Activated CD4-positive, alpha-beta T cell treated with anti-CD3 and anti-CD28 coated beads, Interleukin-2, amount 50 U/mL, for 4 hours (primary cell): ENCODE data around the gene GATB.

ENCODE experiments used
- DNase-seq, 2 experiments: peaks; one replicate each; pipeline ENCODE4 v3.0.0-alpha.2; 2020

Gene GATB

DNA sequence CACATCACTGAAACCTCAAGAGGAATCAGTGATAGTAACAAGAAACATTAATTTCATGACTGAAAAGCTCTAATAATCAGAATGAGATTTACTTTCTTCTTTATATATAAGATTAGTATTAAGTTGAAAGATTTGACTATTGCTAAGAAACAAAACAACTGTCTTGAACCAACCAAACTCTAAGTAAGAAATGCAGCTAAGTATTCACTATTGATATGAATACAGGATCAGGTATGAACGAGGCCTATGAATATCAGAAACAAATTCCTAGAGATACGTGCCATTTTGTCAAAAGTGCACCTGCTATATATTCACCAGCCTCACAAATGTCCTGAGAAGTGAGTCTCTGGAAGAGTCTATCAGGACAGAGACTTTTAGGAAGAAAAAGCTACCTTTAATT, 32.1 kb downstream of the GATB start:
- DNase-seq, result no peak

DNA sequence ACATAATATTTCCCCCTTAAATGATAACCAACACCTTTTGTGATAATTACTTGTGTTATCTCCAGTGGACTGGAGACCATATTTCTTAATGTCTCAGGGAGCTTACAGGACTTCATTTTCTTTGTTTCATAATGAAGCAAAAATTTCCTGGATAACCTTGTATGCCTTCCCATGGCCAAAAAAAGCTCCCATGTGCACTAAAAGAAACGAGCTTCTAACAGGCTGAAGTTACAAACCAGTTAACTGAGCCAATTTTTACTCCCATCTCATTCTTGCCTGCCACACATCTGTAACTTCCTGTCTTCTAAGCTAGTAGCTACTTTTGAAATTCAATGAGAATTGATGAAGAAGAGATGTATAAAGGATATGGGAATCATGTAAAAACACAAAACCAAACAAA, 32.8 kb downstream of the GATB start:
- no peak for DNase-seq

DNA sequence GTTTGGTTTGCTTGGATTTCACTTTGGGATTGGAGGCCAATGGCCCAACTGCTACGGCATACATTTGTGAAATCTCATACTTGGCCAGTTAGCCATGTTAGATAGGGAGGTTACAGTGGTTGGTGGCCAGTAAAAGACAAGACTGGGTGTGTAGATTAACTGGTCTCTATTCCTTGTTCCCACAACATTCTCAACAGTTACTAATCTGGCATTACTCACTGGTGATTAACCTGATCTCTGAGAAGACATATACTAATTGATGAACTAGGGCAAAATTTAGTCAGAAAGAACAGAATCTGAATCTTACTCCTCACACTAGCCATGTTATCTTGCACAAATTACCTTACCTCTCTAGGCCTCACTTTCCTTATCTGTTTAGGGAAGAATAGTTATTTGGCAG, 33.4 kb downstream of the GATB start:
- DNase-seq, result no peak

DNA sequence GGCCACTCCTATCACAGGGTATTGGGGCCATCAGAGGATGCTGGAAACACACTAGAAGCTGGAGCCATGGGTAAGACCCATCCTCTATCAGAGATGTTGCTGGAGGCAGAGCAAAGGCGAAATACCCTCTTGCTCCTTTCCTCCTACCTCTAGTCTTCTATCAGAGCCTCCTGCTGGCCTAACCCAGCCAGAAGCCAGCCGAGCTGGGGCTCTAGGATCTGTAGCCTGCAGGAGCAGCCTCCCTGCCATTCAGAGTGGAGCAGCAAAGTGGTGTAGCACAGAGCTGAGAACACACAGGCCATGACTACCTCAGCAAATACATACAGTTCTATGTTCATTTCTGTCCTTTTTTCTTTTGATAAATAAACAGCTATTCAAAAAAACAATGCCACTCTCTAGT, 35.7 kb downstream of the GATB start:
- no peak for DNase-seq

DNA sequence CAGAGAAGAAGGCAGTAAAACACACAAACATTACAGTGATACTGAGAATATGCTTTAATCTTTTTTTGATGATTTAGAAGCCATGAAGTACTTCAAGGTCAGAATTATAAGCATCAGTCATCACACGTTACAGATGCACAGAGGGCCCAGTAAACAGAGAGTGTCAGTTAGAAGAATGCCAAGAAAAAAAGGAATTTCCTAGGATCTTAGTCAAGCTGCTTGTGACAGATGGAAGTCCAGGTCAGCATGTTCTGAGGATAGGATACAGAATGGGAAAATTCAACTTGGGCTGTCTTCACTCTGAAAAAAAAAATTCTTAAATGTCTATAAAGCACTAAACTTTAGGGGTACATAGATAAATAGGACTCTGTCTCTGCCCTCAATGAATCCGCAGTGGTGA, 38.9 kb downstream of the GATB start:
- DNase-seq, result no peak

DNA sequence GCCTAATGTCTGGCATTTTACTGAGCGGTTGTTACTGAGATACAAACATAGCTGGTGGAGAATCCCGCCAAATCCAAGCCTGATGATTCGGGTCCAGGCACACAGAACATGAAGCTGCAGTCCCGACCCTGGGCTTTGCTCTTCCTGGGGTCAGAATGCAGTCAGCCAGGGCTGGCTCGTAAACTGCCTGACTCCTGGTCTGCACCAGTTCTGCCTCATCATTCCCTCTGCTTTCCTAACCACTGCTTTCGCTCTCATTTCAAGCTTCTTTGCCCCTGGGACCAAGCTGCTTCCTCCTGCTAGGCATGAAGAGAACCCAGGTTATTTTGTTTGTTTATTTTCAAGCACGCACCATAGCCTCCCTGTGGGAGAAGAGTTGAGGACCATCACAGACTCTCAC, 39.3 kb downstream of the GATB start:
- DNase-seq, result no peak

DNA sequence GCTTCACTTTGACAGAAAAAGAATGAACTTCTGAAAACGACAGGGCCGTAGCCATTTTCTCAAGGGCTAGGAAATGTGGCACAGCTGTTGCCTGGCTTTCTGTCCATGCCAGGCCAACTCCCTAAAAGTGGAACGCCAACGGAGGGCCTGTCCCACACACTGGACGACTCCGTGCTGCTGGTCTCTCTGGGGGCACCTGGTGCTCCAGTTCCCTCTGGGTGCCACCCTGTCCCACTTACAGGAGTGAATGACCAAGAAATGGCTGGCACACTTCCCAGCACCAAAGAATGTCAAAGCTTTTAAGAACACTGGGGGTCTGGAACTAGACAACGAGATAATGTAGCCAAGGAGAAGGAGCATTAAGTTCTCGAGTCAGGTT, 40.9 kb downstream of the GATB start:
- no peak for DNase-seq

DNA sequence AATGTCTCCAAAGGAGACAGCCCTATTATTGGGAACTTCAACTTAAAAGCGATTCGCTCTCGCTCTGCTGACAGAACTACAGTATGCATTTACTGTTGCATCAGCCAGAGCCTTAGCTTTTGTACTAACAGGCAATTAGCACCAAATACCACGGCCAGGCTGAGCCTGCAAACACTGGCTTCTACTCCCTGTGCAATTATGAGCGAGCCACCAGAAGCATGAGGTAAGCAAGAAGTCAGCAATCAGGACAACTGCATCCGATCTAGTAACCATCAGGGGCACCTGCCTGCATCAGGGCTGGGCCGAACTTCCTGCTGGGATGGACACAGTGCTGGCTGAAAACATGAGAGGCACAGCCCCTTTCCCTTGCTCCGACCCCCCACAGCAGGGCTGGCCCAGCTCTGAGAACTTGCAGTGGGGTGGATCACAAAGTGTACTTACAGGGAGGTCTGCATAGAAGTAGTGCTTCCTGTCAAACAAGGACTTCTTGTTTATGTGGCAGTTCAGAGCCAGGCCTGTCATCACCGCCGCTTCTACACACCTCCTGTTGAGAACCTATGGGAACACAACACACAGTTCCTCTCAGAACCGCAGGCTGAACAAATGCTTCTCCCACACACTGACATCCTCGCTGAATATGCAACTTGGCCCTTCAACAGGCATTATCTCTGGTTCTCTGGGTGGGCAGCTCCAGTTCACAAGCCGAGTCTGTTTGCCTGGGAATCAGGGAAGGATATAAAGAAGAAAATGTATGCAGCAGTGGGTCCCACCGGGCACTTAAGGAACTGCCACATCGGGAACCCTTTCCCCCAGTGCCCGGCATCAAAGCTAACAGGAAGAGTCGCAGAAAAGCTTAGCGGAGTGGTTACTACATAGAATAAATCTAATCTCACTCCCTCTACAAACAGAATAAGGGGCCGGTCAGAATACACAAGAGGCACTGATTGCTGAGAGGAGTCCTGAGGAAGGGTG, 41.5 kb downstream of the GATB start:
- no peak for DNase-seq

DNA sequence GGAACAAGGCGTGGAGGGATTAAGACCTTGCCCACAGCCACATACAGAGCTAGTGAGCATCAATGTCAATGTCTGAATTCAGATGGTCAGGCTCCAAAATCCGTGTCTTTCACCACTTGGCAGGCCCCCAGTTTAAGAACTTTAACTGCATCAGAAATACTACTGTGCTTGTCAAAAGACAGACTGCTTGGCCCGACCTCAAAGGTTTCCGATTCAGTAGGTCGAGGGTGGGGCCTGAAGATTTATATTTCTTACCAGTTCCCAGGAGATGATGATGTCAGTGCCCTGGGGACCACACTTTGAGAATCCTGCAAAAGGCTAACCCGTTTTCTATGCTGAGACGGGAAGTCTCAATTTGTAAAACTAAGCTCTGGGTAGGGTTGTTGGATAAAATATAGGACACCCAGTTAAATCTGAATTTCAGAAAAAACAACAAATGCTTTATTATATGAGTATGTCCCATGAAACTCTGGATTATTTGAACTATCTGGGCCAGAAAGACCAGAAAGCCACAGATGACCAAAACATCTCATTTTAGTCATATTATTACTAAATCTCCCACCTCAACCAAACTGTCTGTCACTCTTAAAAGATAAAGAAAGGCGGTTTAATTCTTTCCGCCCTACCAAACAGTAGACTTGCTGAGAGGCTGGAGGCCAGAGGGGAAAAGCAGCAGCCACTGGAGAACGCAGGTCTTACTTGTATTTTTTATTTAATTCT, 42.7 kb downstream of the GATB start:
- no peak for DNase-seq

DNA sequence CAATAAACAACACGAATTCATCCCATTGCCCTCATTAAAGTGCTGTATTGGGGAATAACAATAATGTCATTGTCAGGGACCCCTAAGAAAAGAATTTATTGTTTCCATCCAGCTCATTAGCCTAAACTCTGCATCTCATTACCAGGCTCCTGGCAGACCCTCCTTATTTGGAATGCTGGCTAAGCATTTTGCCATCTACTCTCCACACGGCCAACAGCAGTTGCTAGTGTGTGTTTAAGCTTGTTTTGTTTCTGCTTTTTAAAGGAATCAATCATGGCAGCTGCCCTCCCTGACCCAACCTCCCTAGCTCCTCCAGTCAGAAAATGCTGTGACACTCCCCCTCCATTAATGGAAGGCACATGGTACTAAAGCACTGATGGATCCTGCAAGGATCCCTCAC, 43.5 kb downstream of the GATB start:
- no peak for DNase-seq

DNA sequence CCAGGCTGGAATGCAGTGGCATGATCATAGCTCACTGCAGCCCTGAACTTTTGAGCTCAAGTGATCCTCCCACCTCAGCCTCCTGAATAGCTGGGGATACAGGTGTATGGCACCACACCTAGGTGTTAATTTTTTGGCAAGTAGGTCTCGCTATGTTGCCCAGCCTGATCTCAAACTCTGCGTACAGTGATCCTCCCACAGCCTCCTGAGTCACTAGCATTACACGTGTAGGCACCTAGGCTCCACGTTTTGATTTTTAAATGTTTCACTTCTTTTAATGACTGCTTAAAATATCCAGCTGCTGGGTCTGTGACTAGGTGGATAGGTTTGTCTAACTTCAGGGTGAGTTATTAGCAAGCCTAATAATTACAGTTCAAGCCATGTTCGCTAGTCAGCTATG, 44.5 kb downstream of the GATB start:
- no peak for DNase-seq

DNA sequence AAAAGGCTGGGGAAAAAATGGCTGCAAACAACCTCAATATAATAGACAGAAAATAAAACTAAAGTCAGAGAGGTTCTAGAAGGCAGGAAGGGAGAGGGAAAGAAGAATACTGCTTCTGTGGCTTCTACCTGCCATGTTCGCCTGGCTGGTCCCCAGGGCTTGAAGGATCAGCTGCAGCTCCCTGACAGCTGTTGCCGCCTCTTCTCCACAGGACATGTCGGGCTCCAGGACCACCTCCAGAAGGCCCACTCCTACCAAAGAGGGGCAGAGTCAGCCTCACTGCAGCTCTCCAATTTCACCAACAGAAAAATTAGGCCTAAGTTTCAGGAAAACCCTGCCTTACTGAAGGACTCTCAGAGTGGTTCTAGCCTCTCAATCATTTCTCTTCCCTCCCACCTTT, 44.9 kb downstream of the GATB start:
- DNase-seq, result no peak

DNA sequence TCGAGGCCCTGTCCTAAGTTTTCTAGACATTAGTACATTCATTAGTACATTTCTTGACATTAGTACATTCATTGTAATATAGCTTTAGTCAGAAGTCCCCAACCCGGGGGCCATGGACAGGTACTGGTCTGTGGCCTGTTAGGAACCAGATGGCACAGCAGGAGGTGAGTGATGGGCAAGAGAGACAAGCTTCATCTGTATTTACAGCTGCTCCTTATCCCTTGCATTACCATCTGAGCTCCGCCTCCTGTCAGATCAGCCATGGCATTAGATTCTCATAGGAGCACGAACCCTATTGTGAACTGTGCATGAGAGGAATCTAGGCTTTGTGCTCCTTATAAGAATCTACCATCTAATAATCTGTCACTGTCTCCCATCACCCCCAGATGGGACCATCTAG, 48.0 kb downstream of the GATB start:
- DNase-seq, result no peak

DNA sequence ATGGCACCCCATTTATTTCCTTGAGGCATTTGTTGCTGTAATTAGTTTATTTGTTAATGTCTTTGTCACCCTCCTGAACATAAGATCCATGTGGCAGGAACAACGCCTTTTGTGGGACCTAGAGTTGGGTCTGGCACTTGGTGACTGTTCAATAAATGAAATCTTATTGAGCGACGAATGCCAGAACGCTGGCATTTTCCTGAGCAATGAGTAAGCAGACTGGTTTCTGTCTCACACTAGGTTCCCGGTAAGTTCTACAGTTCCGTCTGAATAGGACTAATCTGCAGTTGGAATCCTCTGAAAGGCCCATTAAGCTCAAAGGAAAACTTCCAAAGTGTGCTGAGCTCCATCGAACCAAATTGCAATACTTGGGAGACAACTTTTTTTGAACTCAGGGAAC, 49.2 kb downstream of the GATB start:
- no peak for DNase-seq

DNA sequence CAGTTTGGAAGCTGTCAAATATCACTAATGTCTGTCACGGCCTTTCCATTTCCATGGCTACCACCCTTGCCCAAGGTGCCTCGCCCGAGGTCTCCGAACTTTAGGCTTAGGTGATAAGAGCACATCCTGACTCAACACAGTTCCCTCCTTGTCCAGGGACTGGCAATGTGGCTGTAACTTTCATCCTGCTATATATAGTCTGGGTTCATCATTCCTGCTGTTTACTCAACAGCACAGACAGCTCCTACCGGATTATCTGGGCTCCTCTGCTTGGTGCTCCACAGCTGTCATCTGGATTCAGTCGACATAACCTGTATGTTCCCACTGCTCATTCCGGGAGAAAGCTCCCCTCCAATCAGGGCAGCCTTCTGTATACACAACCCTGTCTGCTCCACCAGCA, 51.2 kb downstream of the GATB start:
- no peak for DNase-seq

DNA sequence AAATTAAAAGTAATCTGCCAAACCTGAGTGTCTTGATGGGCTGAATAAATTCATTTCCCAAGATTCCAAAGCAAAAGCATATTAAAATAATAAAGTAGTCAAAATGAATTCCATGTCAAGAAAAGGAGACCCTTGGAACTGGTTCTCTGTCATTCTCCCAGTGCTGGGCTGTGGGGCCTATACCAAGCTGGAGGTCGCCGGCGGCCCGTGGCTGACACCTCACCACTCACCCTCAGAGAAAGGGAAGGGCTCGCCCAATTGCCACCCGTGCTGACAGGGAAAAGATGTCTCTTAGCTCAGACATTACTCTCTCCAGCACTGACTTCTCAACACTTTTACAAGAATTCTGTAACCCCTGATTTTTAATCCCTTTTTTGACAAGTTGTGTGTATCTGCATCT, 51.7 kb downstream of the GATB start:
- no peak for DNase-seq

DNA sequence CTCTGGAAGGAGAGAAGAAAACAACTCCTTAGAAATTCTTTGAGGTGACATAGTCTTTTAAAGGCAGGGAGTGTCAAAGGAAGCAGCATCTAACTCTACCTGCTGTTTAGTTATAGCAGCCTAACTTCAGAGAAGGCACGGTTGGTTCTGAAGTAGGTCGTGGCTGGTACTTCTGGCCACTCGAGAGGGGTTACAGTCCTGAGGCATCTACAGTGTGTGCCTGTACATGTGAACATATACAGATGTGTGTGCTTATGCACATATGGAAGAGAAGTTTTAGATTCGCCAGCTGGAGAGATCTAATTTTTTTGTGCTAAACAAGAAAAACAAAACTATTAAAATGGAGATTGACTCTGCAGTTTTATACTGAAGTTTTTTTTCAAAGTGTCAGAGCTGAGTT, 52.7 kb downstream of the GATB start:
- DNase-seq, result no peak

DNA sequence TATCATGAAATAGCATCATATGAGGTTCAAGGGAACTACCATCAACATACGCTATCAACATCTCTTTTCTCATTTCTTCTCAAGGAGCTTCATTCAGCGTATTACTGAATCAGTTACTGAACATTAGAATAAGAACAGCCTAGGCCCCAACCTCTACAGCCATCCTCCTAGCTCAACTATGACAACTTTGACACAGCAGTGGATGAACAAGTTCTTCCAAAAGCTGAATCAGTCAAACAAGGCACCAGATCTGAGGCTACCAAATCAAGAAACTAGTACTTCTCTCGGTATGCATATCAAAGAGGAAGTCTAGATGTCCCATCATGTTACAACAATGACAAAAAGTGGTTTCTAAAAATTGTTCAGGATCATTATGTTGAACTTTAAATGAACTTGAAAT, 57.4 kb downstream of the GATB start:
- DNase-seq, result no peak

DNA sequence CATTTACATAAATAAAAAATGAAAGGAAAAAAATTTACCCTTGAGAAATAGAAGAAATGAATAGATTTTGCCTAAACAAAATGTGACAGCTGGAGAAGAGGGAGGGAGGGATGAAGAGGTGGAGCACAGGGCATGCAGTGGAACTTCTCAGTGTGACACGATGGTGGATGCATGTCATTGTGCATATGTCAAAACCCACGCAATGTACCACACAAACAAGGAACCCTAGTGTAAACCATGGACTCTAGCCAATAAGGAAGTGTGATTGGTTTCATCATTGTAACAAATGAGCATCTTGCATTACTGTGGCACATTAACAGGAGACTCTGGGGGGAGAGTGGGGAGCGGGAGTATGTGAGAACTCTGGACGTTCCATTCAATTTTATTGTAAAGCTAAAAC, 58.6 kb downstream of the GATB start:
- DNase-seq, result no peak

DNA sequence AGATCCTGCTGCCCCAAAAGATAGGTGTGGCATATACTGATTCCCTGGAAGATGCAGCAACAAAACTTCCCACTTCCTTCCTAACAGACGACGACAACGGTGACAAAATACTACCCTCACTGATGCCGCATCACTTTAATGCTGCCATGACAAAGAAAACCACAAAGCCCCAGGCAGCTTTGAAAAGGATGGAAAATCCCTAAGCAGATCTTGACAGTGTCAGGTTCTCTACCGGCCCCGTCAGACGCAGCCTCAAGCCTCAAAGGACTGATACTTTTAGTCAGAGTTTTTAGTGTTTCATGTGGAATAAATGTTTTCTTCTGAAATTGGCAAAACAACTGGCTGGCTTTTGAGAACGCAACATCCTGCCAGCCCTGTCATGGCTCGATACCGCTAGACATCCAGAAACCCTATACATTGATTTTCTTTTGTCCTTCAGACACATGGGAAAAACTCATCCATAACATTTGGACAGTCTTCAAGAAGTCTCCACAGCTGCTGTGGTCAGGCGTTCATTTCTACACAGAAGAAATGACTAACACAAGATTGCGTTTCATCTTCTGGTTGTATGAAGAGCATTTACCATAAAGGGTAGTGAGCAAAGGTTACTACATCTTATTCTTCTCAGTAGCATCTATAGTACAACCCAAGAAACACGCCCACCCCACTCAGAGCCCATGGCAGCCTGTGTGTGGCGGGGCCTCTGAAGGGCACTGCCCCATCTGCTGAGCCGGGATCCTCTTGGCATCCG, 60.1 kb downstream of the GATB start:
- no peak for DNase-seq

DNA sequence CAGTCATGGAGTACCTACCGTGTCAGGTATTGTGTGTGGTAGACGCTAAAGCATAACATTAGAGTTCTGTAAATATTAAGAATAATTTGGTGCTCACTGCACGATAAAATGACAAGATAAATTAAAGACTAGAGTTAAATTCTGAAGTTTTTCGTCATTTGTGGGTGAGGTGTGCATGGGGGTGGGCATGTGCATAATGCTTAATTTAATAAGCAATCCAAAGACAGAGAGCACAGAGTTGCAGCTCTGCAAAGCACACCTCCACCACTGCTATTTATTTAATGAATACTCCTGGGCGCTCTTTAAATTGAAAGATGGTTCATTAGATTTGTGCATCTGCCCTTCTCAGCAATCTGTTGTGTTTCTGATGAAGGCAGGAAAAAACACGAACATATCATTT, 62.6 kb downstream of the GATB start:
- no peak for DNase-seq

DNA sequence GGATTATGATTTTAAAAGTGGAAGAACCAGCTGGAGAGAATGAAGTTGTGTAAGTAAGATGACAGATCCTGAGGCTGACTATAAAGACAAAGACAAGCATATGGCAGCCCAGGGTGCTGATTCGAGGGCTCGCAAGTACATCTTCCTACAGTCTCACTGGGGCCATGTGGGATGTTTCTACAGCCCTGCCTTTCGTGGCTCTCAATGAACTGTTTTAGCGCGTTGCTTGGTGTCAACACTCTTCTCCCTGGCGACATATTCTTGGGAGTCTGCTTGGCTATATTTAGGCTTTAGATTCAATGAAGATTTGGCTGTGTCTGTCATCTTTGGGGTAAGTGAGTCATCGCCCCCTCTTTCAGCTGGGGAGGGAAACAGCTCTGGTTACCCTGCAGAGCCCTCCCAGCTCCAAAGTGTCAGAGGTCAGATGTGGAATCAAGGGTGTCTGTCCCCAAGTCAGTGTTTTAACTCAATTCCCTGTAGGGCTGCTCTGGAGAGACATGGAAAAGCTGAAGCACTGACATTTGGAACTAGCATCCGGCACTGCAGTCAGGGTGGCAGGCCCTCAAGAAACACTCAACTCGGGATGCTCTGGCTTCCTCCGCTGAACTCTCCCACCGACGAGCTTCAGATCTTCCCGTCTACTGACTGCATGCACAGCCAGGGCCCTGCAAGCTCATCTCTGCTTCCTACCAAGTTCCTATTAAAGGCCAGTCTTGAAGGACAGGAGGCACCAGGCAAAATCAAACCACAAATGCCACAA, 65.7 kb downstream of the GATB start:
- no peak for DNase-seq
